GM21825 (cell line): ENCODE data around the gene PARVG.
"Not testable (repeated sequence)": the region's sequence is repeated elsewhere in the genome, so short reads cannot be mapped to it uniquely, and the experiment has no call there.

Source experiments
- ATAC-seq: cut with Tn5 transposase; IDR thresholded peaks from one replicate; pipeline ENCODE4 v1.9.1; 2021; ENCODE audit warnings: mild to moderate bottlenecking, moderate library complexity; ENCODE audit not compliant: unreplicated experiment

The PARVG gene

DNA sequence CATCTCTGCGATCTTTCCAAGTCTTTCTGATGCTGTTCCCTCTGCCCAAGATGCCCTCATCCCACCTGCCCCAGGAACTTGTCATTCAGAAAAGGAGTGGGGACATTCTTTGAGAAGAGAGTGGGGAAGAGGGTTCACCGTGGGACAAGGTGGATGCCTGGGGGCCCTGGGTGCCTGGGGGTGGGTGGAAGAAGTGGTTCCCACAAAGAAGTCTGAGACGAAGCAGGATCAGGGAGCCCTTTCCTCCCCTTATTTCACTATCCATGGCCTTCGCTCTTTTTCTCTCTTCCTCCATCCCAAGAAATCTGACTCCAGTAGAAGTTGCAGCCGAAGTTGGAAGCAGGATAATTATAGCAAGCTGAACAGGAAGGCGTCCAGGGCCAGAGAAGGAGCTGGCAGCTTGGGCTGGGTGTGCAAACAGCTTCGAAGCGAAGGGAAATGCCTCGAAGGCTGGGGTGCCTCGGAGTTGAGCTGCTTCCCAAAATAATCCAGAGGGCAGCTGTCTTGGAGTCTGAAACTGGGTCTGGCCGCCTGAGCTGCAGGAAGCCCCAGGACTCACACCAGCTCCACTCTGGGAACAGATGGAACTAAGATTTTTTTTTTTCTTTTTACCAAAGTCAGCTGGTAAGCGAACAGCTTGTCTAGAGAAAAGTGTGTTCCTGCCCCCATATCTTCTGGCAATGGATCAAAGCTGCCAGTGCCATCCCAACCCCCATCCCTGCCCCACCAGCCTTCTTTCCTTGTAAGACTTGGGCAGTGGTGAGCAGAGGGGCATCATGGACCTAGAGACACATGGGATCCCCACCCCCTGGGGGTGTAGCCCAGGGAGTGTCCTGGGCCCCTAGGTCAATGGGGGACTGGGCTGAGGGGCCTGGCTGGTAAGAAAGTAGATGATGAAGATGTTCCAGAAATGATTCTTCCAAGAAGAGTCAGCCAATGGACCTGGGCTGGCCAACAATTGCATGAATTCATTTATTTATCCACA is 31.5 kb downstream of the PARVG start:
- ATAC-seq = no peak

DNA sequence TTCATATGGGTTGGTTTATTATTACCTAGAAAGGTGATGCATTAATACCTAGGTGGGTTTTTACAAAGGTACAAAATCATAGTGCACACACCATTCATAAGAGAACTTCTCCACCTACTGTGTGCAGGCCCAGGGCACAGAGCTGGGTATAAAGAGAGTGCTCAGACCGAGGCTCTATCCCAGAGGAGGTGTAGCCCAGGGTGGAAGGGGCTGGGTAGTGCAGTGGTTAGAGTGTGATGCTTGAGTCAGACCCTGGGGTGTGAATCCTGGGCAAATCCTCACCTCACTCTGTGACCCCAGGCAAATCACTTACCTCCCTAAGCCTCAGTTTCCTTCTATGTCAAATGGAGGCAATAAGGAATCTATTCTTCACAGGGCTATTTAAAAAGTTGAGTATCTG is 32.2 kb downstream of the PARVG start:
- ATAC-seq = no peak

DNA sequence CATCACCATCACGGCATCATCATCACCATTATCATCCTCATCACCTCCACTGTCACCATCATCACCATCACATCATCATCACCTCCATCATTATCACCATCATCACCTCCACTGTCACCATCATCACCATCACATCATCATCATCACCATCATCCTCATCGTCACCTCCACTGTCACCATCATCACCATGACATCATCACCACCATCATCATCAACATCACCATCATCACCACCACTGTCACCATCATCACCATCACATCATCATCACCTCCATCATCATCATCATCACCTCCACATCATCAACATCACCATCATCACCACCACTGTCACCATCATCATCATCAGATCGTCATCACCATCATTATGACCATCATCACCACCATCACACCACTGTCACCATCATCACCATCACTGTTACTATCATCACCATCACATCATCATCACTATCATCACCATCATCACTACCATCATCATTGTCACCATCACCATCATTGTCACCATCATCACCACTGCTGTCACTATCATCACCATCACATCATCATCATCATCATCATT is 32.8 kb downstream of the PARVG start:
- no peak for ATAC-seq

DNA sequence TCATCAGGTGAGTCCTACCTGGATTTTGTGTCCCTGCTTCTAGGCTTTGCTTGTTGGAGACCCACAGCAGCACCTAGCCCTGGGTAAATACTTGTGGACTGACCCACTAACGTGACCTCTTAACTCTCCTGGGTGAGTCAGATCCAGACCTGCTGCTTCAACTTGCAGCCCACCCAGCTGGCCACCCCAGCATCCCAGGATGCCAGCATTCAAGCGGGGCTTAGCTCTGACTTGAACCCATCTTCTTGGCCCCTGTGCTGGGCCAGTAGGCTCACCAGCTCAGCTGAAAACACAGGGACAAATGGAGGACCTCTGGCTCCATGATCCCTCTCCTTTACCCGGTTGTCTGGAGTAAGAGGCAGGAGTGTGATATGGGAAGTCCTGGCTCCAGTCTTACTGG is 33.5 kb downstream of the PARVG start:
- no peak for ATAC-seq

DNA sequence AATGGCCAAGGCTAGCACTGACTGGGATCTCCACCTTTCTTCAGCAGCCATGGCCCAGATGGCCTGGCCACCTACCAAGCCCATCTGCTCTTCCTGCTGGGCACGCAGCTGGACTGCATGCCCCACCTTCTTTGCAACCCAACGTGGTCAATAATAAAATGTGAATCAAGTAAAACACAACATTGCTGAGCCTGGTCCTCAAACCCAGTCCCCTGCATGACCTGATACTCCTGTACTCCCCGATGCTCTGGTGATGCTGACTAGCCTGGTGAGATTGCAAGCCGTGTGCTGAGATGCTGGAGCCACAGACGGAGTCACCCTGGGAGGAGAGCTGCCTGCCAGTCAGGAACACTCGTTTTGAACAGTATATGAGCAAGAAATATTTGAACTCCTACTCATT is 34.0 kb downstream of the PARVG start:
- no peak for ATAC-seq

DNA sequence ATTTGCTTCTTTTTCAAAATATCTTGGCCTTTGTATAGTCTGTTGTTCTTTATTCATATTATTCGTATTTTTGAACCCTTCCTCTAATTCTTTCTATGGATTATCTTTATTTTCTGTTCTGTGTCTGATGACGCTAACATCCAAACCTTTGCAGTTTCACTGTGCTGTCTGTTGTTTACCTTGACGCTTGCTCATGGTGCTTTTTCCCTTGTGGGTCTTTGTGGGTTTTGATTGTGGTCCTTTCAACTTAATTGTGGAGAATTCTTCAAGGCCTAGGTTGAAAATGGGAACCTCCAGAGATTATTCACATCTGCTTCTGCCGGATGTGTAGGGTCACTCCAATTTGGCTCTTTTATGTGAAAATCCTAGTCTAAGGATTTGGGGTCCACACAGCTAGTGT is 34.6 kb downstream of the PARVG start:
- no peak for ATAC-seq

DNA sequence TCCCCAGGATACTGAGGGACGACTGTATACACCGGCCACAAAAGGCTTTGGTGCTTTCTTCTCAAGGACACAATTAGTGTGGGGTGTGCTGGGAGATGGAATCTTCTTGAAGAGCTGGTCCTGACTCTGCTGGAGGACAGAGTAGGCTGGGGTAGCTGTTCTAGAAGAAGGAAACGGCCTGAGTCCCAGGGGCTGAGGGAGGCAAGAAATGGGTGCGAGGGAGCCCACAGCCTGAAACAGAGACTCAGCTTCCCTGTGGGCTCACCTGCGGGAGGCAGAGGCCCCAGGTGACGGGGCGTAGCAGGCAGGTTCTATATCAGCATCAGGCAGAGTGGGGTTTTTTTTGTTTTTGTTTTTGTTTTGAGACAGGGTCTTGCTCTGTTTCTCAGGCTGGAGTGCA is 36.6 kb downstream of the PARVG start:
- no peak for ATAC-seq

DNA sequence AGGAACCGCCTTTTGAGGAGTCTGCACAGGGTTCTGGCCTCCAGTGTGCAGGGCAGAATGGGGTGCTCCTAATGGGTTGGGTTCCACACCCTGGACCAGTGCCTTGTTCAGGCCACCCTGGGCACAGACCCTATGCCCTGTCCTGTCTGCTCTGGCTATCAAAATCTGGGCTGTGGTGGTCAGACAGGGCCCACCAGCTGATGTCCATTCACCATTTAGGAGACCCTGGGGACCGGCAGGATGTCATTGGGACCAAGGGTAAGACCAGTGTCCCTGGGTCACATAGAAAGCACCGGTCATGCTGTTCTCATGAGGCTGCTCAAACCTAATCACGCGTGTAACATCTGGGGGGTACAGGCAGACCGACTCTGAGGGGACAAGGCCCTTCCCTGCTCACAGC is 37.3 kb downstream of the PARVG start:
- ATAC-seq = no peak

DNA sequence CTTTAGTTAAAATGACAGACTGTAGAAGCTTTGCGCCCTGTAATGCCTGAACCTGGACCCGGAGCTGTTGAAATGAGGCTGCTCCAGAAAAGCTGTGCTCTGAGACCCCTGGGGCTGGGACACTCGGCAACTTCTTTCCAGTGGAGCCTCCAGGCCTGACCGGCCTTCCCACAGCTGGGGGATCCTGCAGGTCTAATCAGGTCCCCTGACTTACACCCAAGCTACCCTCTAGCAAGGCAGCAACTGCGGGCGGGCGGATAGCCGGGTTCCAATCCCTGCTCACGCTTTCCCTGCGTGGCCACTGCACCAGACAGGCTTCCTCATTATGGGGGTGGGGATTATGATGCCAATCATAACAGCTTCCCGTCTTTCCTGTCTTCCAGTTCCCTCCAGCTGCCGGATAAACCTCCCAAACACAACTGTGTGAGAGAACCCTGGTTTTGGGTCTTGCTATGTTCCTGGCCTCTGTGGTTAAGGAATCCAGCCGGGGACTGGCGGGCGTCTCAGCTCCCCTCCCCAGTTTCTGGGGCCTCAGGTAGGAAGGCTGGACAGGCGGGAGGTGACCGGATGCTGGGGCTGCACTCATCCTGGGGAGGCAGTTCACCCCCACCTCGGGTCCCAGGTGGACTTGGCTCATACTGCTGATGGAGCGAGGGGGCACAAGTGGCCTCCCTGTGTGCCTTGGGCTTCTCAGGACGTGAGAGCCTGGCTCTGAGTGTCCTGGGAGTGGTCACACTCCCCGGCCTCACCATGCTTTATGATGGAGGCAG is 38.6 kb downstream of the PARVG start:
- ATAC-seq = no peak

DNA sequence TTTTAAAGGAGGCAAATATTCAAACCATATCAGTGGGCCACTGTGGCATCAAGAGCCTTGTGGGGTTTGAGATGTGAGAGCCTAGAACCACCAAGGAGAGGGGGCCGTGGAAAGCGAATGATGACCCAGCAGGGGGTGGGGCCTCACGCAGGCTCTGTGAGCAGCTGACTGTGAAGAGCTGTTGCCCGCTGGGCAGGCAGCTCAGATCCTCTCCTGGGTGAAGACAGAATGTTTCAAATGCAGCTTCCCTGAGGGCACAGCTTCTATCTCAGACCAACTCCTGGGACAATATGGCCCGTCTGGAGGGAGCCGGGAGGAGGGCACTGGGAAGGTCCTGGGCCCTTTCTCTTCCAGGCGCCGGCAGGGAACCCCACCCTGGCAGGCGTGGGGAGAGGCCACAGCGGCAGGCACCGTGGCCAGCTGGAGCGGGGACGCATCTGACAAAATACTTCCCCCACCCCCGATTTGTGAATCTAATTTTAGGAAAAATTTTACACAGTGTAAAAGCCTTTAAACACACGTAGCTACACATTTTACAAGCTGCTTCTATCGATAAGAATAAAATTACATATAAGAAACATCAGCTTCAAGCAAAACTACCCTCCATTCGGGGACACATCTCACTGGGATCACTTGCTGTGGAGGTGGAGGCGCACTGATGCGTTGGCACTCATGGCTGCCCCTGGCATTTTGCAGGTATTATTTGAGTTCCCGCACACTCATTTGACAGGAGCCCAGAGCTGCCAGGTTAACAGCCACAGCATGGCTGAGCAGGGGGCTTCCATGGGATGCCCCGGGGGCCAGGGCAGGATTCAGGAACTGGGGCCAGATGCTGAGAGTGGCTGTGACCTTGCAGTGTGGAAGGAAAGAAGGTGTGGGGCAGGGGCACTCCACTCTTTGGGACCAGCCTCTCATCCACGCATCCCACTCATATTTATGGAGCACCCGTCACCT is 40.3 kb downstream of the PARVG start:
- no peak for ATAC-seq

DNA sequence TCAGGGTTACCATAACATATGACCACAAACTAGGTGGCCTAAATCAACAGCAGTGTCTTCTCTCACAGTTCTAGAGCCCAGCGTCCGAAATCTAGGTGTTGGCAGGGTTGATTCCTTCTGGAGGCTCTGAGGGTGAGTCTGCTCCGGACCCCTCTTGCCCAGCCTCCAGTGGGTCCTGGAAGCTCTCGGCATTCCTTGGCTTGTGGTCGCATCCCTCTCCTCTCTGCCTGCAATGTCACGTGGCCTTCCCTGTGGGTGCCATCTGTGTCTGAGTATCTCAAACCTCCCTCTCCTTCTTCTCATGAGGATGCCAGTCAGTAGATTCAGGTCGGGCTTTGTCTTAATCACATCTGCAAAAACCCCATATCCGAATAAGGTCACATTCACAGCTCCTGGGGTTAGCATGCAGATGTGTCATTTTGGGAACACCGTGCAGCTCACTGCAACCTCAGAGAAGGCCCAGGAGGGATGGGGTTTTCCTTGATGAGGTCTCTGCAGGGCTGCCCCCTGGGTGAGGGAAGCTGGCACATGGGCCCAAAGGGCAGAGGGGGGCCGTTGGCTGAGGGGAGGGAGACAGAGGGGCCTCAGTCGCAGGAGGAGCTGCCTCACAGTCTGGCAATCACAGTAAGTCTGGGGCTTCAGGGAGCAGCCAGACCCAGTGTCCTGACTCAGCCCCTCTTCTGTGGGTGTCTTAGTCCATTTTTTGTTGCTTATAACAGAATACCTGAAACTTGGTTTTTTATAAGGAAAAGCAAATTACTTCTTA is 41.2 kb downstream of the PARVG start:
- ATAC-seq = no peak

DNA sequence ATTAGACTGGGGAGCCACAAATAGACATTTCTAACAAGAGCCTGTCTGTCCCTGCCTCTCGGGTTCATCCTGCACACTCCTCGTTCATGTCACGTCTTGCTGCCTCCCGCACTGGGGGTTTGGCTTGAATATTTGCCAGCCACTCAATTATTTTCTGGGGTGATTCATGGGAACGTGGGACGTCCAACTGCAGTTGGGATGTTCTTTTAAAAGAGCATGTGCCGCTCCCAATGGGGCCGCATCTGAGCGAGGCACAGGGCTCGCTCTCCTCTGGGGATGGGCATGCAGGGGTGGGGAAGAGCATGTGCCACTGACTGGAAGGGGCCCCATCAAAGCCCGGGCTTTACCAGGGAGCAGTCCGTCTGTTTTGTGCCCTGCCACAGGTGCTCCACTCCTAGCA is 43.4 kb downstream of the PARVG start:
- ATAC-seq = no peak

DNA sequence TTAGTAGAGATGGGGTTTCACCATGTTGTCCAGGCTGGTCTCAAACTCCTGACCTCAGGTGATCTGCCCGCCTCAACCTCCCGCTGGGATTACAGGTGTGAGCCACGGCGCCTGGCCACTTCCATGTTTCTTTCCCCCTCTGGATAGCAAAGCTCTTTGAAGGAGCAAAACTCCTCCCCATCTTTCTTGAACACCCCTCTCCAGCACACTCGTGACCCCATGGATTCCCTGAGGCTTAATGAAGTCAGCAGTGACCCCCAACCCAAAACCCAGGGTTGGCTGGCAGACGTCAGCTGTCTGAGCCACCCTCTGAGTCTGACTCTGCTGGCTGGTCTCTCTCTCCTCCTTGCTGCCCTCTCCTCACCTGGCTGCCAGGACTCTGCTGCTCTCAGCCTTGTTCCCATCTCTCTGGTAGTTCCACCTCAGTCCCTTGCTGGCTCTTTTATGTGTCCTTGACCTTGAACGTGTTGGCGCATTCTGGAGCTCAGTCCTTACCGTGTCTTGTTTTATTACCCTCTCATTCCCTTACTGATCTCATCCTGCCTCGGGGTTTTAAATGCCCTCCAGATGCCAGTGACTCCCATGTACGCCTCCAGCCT is 44.5 kb downstream of the PARVG start:
- ATAC-seq = no peak

DNA sequence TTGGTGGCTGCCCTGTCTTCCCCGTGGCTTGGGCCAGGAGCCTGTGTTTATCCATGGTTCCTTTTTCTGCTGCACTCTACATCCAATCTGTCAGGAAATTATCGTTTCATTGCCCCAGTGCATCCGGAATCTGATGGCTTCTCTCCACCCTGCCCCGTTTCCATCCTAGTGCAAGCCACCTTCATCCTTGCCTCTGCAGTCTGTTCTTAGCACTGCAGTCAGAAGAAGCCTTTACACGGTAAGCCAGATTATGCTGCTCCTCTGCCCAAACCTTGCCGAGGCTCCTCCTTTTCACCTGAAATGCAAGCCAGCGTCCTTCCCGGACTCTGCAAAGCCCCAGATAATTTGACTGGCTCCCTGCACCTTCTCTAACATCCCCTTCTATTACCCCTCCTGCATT is 45.1 kb downstream of the PARVG start:
- ATAC-seq = no peak

DNA sequence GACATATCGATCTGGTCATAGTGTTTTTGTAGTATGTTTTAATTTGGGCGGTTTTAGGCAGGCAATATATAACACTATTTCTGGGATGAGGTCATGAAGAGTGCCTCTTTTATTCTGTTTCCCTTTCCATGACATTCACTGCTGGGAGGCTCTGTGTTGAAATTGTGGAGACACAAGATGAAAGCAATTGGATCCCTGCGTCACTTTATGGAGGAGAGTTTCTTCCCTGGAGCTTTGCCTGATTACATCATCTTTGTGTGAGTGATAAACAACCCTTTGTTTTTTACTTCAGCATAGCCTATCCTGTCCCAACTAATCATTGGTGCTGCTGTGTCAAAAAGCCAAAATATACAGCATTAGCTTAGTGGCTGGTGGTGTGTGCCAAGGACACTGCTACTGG is 48.6 kb downstream of the PARVG start:
- ATAC-seq = no peak

DNA sequence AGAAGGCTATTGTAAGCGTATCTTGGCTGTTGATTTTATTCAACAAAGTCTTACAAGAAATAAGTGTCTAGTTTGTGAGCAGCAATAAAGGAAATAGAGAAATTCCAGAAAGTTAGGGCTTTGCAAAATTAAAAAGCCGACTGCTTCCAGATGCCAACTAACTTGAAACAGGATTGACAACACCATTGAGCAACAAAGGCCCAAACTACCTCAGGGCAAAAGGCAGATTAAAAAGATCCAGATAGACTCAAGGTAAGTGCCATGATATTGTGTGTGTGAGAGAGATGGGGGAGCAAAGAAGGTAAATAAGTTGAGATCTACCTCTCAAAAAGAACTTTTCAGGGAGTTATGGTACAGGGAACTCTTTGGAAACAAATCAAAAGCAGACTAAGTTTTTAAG is 49.1 kb downstream of the PARVG start:
- ATAC-seq = no peak

DNA sequence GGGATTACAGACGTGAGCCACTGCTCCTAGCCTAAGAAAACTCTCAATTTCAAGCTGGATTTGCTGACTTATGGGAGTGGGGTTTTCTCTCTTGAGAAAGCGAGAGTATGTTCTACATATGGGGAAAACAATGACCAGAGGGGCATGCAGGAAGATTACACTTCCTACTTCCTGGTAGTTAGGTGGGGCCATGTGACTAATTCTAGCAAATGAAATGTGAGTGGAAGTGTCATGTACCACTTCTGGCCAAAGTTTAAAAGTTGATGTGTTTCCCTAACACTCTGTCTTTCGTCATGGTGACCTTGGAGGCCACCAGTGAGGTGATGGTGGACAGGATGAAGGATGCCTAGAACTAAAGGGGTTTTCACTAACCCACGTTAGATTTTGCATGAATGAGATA is 50.5 kb downstream of the PARVG start:
- no peak for ATAC-seq

DNA sequence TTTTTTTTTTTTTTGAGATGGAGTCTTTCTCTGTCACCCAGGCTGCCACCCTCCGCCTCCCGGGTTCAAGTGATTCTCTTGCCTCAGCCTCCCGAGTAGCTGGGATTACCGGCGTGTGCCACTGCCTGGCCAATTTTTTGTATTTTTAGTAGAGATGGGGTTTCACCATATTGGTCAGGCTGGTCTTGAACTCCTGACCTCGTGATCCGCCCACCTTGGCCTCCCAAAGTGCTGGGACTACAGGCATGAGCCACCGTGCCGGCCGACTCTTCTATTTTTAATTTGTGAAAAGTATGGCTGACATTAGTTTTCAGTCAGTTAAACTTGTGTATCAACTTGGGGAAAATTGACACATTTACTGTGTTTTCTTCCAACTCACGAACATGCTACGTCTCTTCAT is 53.6 kb downstream of the PARVG start:
- not testable (repeated sequence) for ATAC-seq

DNA sequence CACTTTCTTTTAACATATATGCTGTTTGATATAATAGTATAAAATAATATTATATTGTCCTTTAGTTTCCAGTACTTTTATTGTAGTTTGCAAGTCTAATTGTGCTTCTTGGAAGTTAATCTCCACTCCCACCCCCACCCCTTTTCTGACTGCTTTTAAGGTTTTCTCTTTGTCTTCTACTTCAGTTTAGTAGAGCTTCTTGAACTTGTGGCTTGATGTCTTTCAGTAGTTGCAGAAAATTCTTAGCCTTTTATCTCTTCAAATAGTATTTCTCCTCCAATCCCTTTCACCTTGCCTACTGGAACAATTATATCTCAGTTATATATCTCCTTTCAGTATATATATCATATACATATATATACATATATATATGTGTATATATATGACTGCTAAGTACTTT is 56.6 kb downstream of the PARVG start:
- ATAC-seq = no peak

DNA sequence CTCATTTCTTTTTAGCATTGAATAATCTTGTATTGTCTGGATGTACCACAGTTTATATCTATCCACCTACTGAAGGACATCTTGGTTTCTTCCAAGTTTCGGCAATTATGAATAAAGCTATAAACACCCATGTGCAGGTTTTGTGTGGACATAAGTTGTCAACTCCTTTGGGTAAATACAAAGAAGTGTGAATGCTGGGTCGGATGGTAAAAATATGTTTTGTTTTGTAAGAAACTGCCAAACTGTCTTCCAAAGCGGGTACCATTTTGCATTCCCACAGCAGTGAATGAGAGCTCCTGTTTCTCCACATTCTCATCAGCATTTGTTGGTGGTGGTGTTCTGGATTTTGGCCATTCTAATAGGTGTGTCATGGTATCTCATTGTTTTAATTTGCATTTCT is 60.4 kb downstream of the PARVG start:
- ATAC-seq = not testable (repeated sequence)
